K562 (cell line): ENCODE data around the gene RARA. TPM values are rescaled to one million over a fixed set of nuclear protein-coding genes. Genes with fewer than 3 reads are reported as not detected.

Experiments used
- ARID4B ChIP-seq: sonication (generic); formaldehyde crosslinking; IDR thresholded peaks from 2 replicates; pipeline ENCODE4 v1.8.0; 2022; ENCODE audit warnings: mild to moderate bottlenecking, missing genetic modification reagents
- CBFB ChIP-seq: sonication (generic); formaldehyde crosslinking; IDR thresholded peaks from 2 replicates; pipeline ENCODE4 v1.4.0; 2020; ENCODE audit warnings: mild to moderate bottlenecking, missing genetic modification reagents
- FOXK1 ChIP-seq: sonication (generic); formaldehyde crosslinking; IDR thresholded peaks from 2 replicates; pipeline ENCODE4 v1.8.0; 2022; ENCODE audit warnings: missing genetic modification reagents, mild to moderate bottlenecking, borderline replicate concordance
- HDAC1 ChIP-seq, 2 experiments: fragments of 450-650 bp; IDR thresholded peaks; 2 replicates each; pipeline ENCODE4 v1.6.1; 2016 to 2017; ENCODE audit warnings: inconsistent platforms in 1 of 2, mild to moderate bottlenecking in 1 of 2, moderate library complexity in 1 of 2
- HDGF ChIP-seq: fragments of 450-650 bp; IDR thresholded peaks from 2 replicates; pipeline ENCODE4 v1.6.1; 2016
- KDM5B ChIP-seq: fragments of 200-600 bp; sonication (generic); IDR thresholded peaks from 2 replicates; pipeline ENCODE4 v1.6.1; 2012; ENCODE audit warnings: low read depth, mild to moderate bottlenecking, moderate library complexity, low read length, control low read depth, inconsistent platforms; ENCODE audit not compliant: insufficient replicate concordance
- PRPF4 ChIP-seq: fragments of 200-400 bp; formaldehyde crosslinking; IDR thresholded peaks from one replicate; pipeline ENCODE4 v1.6.1; 2017; ENCODE audit warnings: low read length, low read depth, mild to moderate bottlenecking; ENCODE audit not compliant: insufficient read depth, poor library complexity, severe bottlenecking
- RBFOX2 ChIP-seq: fragments of 200-400 bp; formaldehyde crosslinking; IDR thresholded peaks from 2 replicates; pipeline ENCODE4 v1.6.1; 2017; ENCODE audit warnings: low read depth, mild to moderate bottlenecking, low read length, moderate library complexity
- RBM22 ChIP-seq: fragments of 200-400 bp; formaldehyde crosslinking; IDR thresholded peaks from 2 replicates; pipeline ENCODE4 v1.6.1; 2018; ENCODE audit warnings: low read length, low read depth; ENCODE audit not compliant: poor library complexity, severe bottlenecking
- SRSF1 ChIP-seq: fragments of 200-400 bp; formaldehyde crosslinking; IDR thresholded peaks from 2 replicates; pipeline ENCODE4 v1.6.1; 2017; ENCODE audit warnings: mild to moderate bottlenecking, low read depth, low read length, moderate library complexity
- THRA ChIP-seq: fragments of 450-650 bp; IDR thresholded peaks from 2 replicates; pipeline ENCODE4 v1.6.1; 2017; ENCODE audit warnings: mild to moderate bottlenecking, moderate library complexity
- U2AF2 ChIP-seq: fragments of 200-400 bp; formaldehyde crosslinking; optimal IDR thresholded peaks from 2 replicates; pipeline ENCODE3; 2017; ENCODE audit warnings: low read depth, mild to moderate bottlenecking, low read length
- ZBTB8A ChIP-seq: fragments of 450-650 bp; IDR thresholded peaks from 2 replicates; pipeline ENCODE4 v1.6.1; 2018; ENCODE audit warnings: mild to moderate bottlenecking, moderate library complexity; ENCODE audit not compliant: partially characterized antibody
- ZNF133 ChIP-seq: fragments of 250-450 bp; sonication (Bioruptor Pico); IDR thresholded peaks from 2 replicates; pipeline ENCODE4 v1.4.0; 2020; ENCODE audit warnings: mild to moderate bottlenecking
- ZNF347 ChIP-seq: fragments of 450-650 bp; formaldehyde crosslinking; IDR thresholded peaks from 2 replicates; pipeline ENCODE4 v1.4.0; 2020; ENCODE audit warnings: low read depth, mild to moderate bottlenecking, moderate library complexity
- ZNF644 ChIP-seq: fragments of 200-800 bp; sonication (Bioruptor generic); IDR thresholded peaks from 2 replicates; pipeline ENCODE4 v1.6.1; 2016; ENCODE audit warnings: low read depth, missing genetic modification characterization, missing compliant biosample characterization
- polyA plus RNA-seq, 8 experiments: library from polyadenylated mRNA; depleted of rRNA in 4 of 8; stranded (reverse) in 5 of 8; unstranded in 3 of 8; fragments of >200 nt; fragmentation: Nextera tagmentation in 2 of 8; fragmentation: Illumina TruSeq in 1 of 8; extraction: Ambion mirVana in 2 of 8; extraction: Trizol in 1 of 8; gene quantifications; 2 replicates each; pipeline versions ENCODE4 v1.2.1 to v1.2.3, GENCODE V29; 2011 to 2014; ENCODE audit warnings: inconsistent platforms in 1 of 8, missing spikeins in 1 of 8
- total RNA-seq, 7 experiments: library from RNA; depleted of rRNA in 6 of 7; stranded (reverse); fragments of >200 nt in 6 of 7; fragmentation: Illumina TruSeq in 2 of 7; extraction: Trizol in 2 of 7; gene quantifications; 2 replicates each; pipeline versions ENCODE4 v1.2.1 to v1.2.3, GENCODE V29; 2011 to 2021; ENCODE audit warnings: low replicate concordance in 1 of 7
- TF ChIP-seq, protein P1 (sequence below): fragments of 250-450 bp; sonication (Bioruptor Pico); IDR thresholded peaks from 2 replicates; pipeline ENCODE4 v1.5.0; 2021; ENCODE audit warnings: mild to moderate bottlenecking, moderate library complexity

The RARA gene
- total and polyA plus RNA-seq, 9 of the 15 experiments (the other 6 are each of a cell fraction or from before 2014, with no cell fraction given) = 0.10 to 28.0 (median 7.9) TPM

- no peak for TF ChIP-seq PRPF4
- peak; percentile 76 for TF ChIP-seq ARID4B
- TF ChIP-seq U2AF2 = no peak
- TF ChIP-seq FOXK1 (CRISPR knock-in tag) = no peak
- TF ChIP-seq HDAC1 (IDR thresholded peaks at IDR 0.05) = peak in 1 of 2 experiments; percentile 76; a peak in 2 of 4 replicates
- TF ChIP-seq HDGF = no peak
- no peak for TF ChIP-seq ZNF644 (tag)
- TF ChIP-seq ZNF347 (CRISPR knock-in tag) = no peak
- no peak for TF ChIP-seq ZBTB8A
- no peak for TF ChIP-seq RBM22
- peak; percentile 88 for TF ChIP-seq RBFOX2
- TF ChIP-seq ZNF133 (CRISPR knock-in tag) = no peak
- no peak for TF ChIP-seq CBFB
- no peak for TF ChIP-seq SRSF1
- peak; percentile 37 for TF ChIP-seq KDM5B
- no peak; the same call in 1 of the 2 replicates for TF ChIP-seq THRA
- TF ChIP-seq, protein P1, sequence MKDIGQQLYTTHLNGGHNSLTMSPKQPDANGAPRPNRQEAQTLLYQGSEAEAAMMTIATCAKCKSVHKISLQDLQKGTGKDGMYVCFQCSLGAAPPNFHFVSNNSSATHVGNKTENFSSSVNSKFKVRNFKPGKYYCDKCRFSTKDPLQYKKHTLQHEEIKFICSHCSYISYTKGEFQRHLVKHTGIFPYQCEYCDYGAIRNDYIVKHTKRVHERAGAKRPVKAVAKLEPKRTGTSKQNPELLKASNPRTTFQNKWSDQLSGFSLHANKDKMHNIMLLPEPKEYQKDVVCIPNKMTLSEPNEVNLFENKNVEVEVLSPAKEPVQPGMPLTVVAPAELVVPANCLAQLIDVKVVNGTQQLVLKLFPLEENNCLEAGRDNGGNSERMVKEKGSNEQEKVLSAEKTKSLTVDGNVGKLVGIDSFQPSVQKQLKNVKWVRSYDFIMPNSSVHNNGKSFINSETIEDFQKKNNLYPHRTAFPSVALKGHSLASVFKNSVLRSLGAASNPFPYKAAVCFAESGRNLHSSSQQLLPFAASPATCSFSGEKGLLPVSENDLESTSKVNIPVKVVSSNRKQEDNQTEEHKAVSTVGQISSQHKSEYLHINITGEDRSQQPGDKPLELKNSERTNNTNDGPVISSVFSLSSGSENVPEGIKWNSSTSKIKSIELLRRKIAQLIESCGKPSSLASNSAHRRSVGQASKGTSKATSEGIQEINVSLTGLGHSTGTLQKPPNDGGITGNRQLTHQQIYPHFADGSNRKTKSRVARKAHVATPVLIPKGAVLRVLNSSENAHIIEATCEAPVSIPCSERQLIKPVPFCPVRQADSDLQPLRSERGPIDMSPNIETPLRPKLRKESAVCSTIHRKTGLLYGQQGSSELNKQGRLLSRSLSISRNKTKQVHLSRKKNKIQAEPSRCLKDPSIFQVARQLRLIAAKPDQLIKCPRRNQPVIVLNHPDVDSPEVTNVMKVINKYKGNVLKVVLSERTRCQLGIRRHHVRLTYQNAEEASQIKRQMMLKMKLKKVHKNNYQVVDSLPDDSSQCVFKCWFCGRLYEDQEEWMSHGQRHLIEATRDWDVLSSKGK = no peak
Measured at GRCh38 chr17:40317880-40318829, 9.2 kb downstream of the RARA start (continued).
